Stomach (tissue), 9 donors: ENCODE results near the gene GIMAP5. TPM values are rescaled to one million over a fixed set of nuclear protein-coding genes. Genes with fewer than 3 reads are reported as not detected.

Experiments
- DNase-seq, 2 donors: peaks; one replicate each; pipeline versions ENCODE4 v3.0.0 to v3.0.0-alpha.2; 2013 to 2019
- H3K27ac ChIP-seq, 5 donors: fragments of 200-600 bp in 4 of 5; sonication (generic) in 4 of 5; one replicate each; pipeline ENCODE4 v1.5.1; 2013 to 2019; ENCODE audit warnings: mild to moderate bottlenecking in 1 of 5, moderate library complexity in 1 of 5
- H3K27me3 ChIP-seq, 3 donors: fragments of 200-600 bp; sonication (generic); one replicate each; pipeline ENCODE4 v1.5.1; 2017 to 2019; ENCODE audit warnings: mixed run types in 1 of 3
- H3K36me3 ChIP-seq, 4 donors: fragments of 200-600 bp; sonication (generic); 1 replicate in 3 of 4; 2 replicates in 1 of 4; pipeline ENCODE4 v1.5.1; 2016 to 2019
- H3K4me1 ChIP-seq, 4 donors: fragments of 200-600 bp; sonication (generic); one replicate each; pipeline ENCODE4 v1.5.1; 2016 to 2019
- H3K4me3 ChIP-seq, 4 donors: fragments of 200-600 bp; sonication (generic) in 3 of 4; one replicate each; pipeline ENCODE4 v1.5.1; 2016 to 2019; ENCODE audit warnings: mild to moderate bottlenecking in 1 of 4
- H3K9me3 ChIP-seq, 4 donors: fragments of 200-600 bp; sonication (generic); one replicate each; pipeline ENCODE4 v1.5.1; 2016 to 2019
- EP300 ChIP-seq: sonication (generic); formaldehyde crosslinking; IDR thresholded peaks from one replicate; pipeline ENCODE4 v1.6.1; 2017; ENCODE audit warnings: antibody characterized with exemption
- POLR2A ChIP-seq, 4 donors: fragments of 450-650 bp; IDR thresholded peaks; one replicate each; pipeline ENCODE4 v1.6.1; 2016; ENCODE audit warnings: antibody characterized with exemption in 4 of 4, control low read depth in 2 of 4, mild to moderate bottlenecking in 1 of 4, moderate library complexity in 1 of 4
- POLR2AphosphoS5 ChIP-seq, 3 donors: sonication (generic); formaldehyde crosslinking; IDR thresholded peaks; one replicate each; pipeline ENCODE4 v1.6.1; 2016; ENCODE audit warnings: antibody characterized with exemption in 3 of 3
- WGBS, 5 donors: extraction: QIAGEN DNeasy Blood & Tissue Kit in 3 of 5; methylation state at CpG; one replicate each; pipeline versions ENCODE4 v1.1.5 to v1.1.7; 2013 to 2018; 5-methylcytosine and 5-hydroxymethylcytosine counted together
- intact Hi-C: fragments of 100-400 bp; cut with DNase I; formaldehyde crosslinking; loops from one replicate; pipeline ENCODE4 v1.15.1; 2023; ENCODE audit warnings: low total_unique reads
- polyA plus RNA-seq, 3 donors: library from polyadenylated mRNA; stranded (reverse); fragments of 200-250 nt; gene quantifications; one replicate each; pipeline ENCODE4 v1.2.3, GENCODE V29; 2013
- total RNA-seq, 5 donors: library from RNA; depleted of rRNA; stranded (reverse); fragments of >200 nt; gene quantifications; one replicate each; pipeline versions ENCODE4 v1.1.0 to v1.2.3, GENCODE V29; 2014 to 2016
- TF ChIP-seq, protein P1 (sequence below), 7 experiments: fragments of 450-650 bp in 4 of 7; fragments of 200-600 bp in 3 of 7; sonication (generic) in 3 of 7; IDR thresholded peaks; one replicate each; pipeline ENCODE4 v1.5.1; 2016 to 2019; ENCODE audit warnings: antibody characterized with exemption in 7 of 7, control low read depth in 2 of 7, mild to moderate bottlenecking in 1 of 7
- donor health status: healthy with polysubstance abuse.
- donor health status: Bipolar disorder and iron deficiency.
- donor health status: healthy.

The GIMAP5 gene
- total and polyA plus RNA-seq, 8 donors = 7.0 to 25.2 (median 17.5) TPM

DNA sequence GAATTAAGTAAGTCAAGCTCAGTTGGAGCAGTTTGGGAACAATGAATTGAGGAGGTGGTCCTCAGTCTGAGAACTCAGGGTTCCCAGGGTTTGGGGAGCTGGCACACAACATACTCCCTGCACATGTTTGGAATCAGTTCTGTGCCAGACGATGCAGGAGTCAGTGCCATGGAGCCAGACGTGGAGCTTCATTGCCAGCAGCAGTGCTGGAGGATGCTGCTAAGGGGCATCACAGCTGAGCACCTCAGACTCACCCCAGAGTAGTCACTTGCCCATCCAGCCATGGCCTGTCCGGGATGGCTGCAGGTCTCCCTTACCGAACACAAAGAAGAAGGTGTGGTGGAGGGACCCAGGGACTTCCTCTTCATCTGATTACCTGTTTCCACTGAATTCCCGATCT is 7.9 kb downstream of the GIMAP5 start:
- Histone ChIP-seq H3K27ac (no peak overlapping the region), H3K36me3 (peaks cover 0 to 22% (median 8%) of the 10 kb centered on the region in 4 donors), H3K4me3 (no peak overlapping the region), H3K27me3 (no peaks in the 10 kb centered on the region), H3K4me1 (peaks cover 0 to 34% (median 18%) of the 10 kb centered on the region in 4 donors), H3K9me3 (no peaks in the 10 kb centered on the region)
- DNase-seq = no peak
- intact Hi-C loops = loop anchor here (10.0 kb wide), 1 partner anchor 270 kb away; no protein-coding TSS in a partner anchor
- 78 to 79% (median 79%) methylated on average over 5 of the region's 5 CpGs for WGBS, 5 donors
- TF ChIP-seq, protein P1, sequence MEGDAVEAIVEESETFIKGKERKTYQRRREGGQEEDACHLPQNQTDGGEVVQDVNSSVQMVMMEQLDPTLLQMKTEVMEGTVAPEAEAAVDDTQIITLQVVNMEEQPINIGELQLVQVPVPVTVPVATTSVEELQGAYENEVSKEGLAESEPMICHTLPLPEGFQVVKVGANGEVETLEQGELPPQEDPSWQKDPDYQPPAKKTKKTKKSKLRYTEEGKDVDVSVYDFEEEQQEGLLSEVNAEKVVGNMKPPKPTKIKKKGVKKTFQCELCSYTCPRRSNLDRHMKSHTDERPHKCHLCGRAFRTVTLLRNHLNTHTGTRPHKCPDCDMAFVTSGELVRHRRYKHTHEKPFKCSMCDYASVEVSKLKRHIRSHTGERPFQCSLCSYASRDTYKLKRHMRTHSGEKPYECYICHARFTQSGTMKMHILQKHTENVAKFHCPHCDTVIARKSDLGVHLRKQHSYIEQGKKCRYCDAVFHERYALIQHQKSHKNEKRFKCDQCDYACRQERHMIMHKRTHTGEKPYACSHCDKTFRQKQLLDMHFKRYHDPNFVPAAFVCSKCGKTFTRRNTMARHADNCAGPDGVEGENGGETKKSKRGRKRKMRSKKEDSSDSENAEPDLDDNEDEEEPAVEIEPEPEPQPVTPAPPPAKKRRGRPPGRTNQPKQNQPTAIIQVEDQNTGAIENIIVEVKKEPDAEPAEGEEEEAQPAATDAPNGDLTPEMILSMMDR (IDR thresholded peaks at IDR 0.05) = no peak
- TF ChIP-seq POLR2AphosphoS5 (IDR thresholded peaks at IDR 0.05) (no peak), POLR2A (IDR thresholded peaks at IDR 0.05) (no peak), EP300 (no peak)

DNA sequence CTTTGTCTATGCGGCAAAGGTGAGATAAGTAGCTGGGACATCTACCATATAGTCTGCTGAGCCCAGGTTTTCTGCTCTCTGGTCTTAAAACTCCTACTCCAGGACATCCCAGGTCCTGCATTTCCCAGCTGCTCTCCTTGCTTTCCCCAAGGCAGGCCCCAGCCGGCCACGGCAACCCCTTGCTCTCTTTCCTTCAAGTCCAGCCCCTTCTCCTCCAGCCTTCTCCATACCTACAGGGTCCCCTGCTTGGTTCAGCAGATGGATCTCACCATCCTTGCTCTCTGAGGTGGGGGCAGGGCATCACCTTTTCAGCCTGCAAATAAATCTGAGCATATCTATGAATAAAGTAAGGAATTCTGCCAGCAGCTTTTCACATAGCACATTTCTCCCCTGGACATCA is 8.7 kb downstream of the GIMAP5 start:
- H3K27ac ChIP-seq = no peak overlapping the region
- H3K4me1 ChIP-seq = peaks cover 0 to 34% (median 18%) of the 10 kb centered on the region in 4 donors
- H3K4me3 ChIP-seq = no peak overlapping the region
- intact Hi-C loops = loop anchor here (10.0 kb wide), 1 partner anchor 271 kb away; no protein-coding TSS in a partner anchor
- H3K9me3 ChIP-seq = no peaks in the 10 kb centered on the region
- WGBS, 5 donors = 44 to 67% (median 61%) methylated on average over 3 of the region's 3 CpGs
- TF ChIP-seq EP300 (no peak), POLR2AphosphoS5 (IDR thresholded peaks at IDR 0.05) (no peak), POLR2A (IDR thresholded peaks at IDR 0.05) (no peak)
- TF ChIP-seq, protein P1 (IDR thresholded peaks at IDR 0.05) = no peak
- peaks cover 0 to 22% (median 8%) of the 10 kb centered on the region in 4 donors for H3K36me3 ChIP-seq
- DNase-seq = no peak
- H3K27me3 ChIP-seq = no peaks in the 10 kb centered on the region

- Histone ChIP-seq H3K36me3 (peaks cover 0 to 17% (median 5%) of the 10 kb centered on the region in 4 donors), H3K4me3 (no peak overlapping the region), H3K27me3 (no peaks in the 10 kb centered on the region), H3K9me3 (no peaks in the 10 kb centered on the region), H3K27ac (no peak overlapping the region), H3K4me1 (peaks cover 0 to 31% (median 18%) of the 10 kb centered on the region in 4 donors)
- DNase-seq = no peak
- WGBS, 5 donors = 82 to 91% (median 83%) methylated on average over 6 of the region's 6 CpGs
- no peak for TF ChIP-seq POLR2AphosphoS5 (IDR thresholded peaks at IDR 0.05)
- TF ChIP-seq EP300 = no peak
- TF ChIP-seq POLR2A (IDR thresholded peaks at IDR 0.05) = no peak
- intact Hi-C loops = loop anchor here (10.0 kb wide), 1 partner anchor 272 kb away; no protein-coding TSS in a partner anchor
Measured at GRCh38 chr7:150746921-150747320, 9.7 kb downstream of the GIMAP5 start.

DNA sequence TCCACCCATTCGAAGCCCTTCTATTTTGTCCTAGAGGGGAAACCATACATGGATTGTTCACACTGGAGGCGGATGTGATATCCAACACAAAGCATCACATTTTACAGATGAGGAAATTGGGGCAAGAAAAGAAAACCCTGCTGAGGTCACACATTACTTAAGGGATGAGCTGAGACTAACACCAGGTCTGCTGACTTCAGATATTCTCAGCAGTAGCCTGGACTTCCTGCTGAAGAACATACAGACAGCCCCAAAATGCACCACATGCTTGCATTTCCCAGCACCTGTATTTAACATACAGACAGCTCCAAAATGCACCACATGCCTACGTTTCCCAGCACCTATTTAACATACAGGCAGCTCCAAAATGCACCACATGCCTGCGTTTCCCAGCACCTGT is 11.2 kb downstream of the GIMAP5 start:
- no peaks in the 10 kb centered on the region for H3K27me3 ChIP-seq
- 50 to 68% (median 61%) methylated on average over 4 of the region's 4 CpGs for WGBS, 5 donors
- no peak overlapping the region for H3K4me3 ChIP-seq
- intact Hi-C loops = loop anchor here (10.0 kb wide), 1 partner anchor 274 kb away; no protein-coding TSS in a partner anchor
- no peak for DNase-seq
- TF ChIP-seq, protein P1 (IDR thresholded peaks at IDR 0.05) = no peak
- TF ChIP-seq POLR2AphosphoS5 (IDR thresholded peaks at IDR 0.05) = no peak
- TF ChIP-seq POLR2A (IDR thresholded peaks at IDR 0.05) = no peak
- TF ChIP-seq EP300 = no peak
- no peak overlapping the region for H3K27ac ChIP-seq
- H3K4me1 ChIP-seq = peaks cover 0 to 25% (median 14%) of the 10 kb centered on the region in 4 donors
- no peaks in the 10 kb centered on the region for H3K9me3 ChIP-seq
- H3K36me3 ChIP-seq = peaks cover 0 to 3% (median 0%) of the 10 kb centered on the region in 4 donors

DNA sequence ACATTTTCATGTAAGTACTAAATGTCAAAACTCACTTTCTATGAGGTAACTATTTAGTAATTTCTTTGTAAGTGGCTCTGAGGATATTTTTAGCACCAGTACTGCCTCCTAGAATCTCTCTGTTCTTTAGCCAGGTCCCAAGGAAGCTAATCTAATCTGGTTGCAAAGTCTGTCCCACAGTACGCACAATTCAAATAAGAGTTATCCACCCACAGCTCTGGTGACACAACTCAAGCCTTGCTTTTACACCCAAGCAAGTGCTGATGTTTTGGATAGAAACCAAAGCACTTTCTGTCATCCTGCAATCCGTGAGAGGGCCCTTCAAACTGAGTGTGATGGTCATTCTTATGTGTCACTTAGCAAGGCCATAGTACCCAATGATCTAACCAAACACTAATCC is 14.5 kb downstream of the GIMAP5 start:
- intact Hi-C loops = loop anchor here (10.0 kb wide), 1 partner anchor 297 kb away; the partner anchor contains the start of gene GIMAP8

More for the DNA sequence above, 14.5 kb downstream of the GIMAP5 start:
- Histone ChIP-seq H3K27me3 (no peaks in the 10 kb centered on the region), H3K4me1 (peaks cover 0 to 22% (median 0%) of the 10 kb centered on the region in 4 donors), H3K9me3 (no peaks in the 10 kb centered on the region), H3K27ac (no peak overlapping the region), H3K4me3 (no peak overlapping the region), H3K36me3 (no peaks in the 10 kb centered on the region)
- TF ChIP-seq, protein P1 (IDR thresholded peaks at IDR 0.05) = no peak
- TF ChIP-seq EP300 (no peak), POLR2A (IDR thresholded peaks at IDR 0.05) (no peak), POLR2AphosphoS5 (IDR thresholded peaks at IDR 0.05) (no peak)
- 24 to 46% (median 30%) methylated on average over 2 of the region's 2 CpGs for WGBS, 5 donors
- no peak for DNase-seq
